PC-9 (cell line): ENCODE results near the gene SNX5.

Source experiments
- EZH2 ChIP-seq: fragments of 200-600 bp; sonication (generic); IDR thresholded peaks from 2 replicates; pipeline ENCODE4 v1.8.0; 2017; ENCODE audit warnings: antibody characterized with exemption, low read depth
- TF ChIP-seq, protein P1 (sequence below): fragments of 200-600 bp; sonication (generic); conservative IDR thresholded peaks from 2 replicates; pipeline ENCODE4 v1.6.1; 2017; ENCODE audit warnings: mixed run types, antibody characterized with exemption, mild to moderate bottlenecking, moderate library complexity

DNA sequence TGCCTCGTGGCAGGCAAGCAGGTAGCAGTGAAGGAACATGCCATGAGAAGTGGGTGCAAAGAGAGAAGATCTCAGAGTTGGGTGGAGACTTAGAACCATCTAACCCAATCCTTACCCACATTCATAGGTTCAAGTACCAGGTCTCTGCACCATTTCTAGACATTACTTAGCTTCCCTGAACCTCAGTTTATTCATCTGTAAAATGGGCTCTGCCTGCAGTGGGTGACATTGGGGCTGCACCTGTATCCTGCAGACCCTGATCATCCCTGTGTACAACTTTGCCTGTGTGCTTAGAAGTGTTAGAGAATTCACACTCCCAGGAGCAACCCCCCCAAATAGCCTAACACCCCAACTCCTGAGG, 42.7 kb downstream of the SNX5 start:
- TF ChIP-seq, protein P1, sequence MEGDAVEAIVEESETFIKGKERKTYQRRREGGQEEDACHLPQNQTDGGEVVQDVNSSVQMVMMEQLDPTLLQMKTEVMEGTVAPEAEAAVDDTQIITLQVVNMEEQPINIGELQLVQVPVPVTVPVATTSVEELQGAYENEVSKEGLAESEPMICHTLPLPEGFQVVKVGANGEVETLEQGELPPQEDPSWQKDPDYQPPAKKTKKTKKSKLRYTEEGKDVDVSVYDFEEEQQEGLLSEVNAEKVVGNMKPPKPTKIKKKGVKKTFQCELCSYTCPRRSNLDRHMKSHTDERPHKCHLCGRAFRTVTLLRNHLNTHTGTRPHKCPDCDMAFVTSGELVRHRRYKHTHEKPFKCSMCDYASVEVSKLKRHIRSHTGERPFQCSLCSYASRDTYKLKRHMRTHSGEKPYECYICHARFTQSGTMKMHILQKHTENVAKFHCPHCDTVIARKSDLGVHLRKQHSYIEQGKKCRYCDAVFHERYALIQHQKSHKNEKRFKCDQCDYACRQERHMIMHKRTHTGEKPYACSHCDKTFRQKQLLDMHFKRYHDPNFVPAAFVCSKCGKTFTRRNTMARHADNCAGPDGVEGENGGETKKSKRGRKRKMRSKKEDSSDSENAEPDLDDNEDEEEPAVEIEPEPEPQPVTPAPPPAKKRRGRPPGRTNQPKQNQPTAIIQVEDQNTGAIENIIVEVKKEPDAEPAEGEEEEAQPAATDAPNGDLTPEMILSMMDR, result no peak
- no peak for TF ChIP-seq EZH2
